MCF 10A (cell line): ENCODE data around the gene MIA2. TPM values are rescaled to one million over a fixed set of nuclear protein-coding genes. Genes with fewer than 3 reads are reported as not detected.
A peak's percentile ranks its signal among the peaks of the same experiment; 100 is the strongest.
"Not testable (repeated sequence)": the region's sequence is repeated elsewhere in the genome, so short reads cannot be mapped to it uniquely, and the experiment has no call there.

Experiments used
- BruUV-seq: library from RNA; stranded (reverse); fragments of 400-500 nt; replicated peaks from 2 replicates; lab custom pipeline; 2021; lab: Mats Ljungman, UMichigan
- CTCF ChIA-PET: fragments of 300-600 bp; sonication (Branson Sonifier 250); formaldehyde crosslinking; extraction: SDS; loops from one replicate; lab custom pipeline; 2021; ENCODE audit warnings: antibody characterized with exemption, inconsistent platforms; lab: Yijun Ruan, JAX
- POLR2A ChIA-PET: fragments of 300-600, 350-650 bp; sonication (Branson Sonifier 250); formaldehyde crosslinking; extraction: SDS; loops from one replicate; lab custom pipeline; 2020; ENCODE audit warnings: antibody characterized with exemption, inconsistent platforms; lab: Yijun Ruan, JAX
- DNase-seq: peaks from one replicate; pipeline ENCODE4 v3.0.0-alpha.2; 2018; ENCODE audit not compliant: unreplicated experiment
- H3K27ac Mint-ChIP-seq: one replicate; pipeline ENCODE4 v1.8.0; 2022; ENCODE audit warnings: mild to moderate bottlenecking, low read depth, mixed read lengths; ENCODE audit not compliant: unreplicated experiment
- H3K27me3 Mint-ChIP-seq: one replicate; pipeline ENCODE4 v1.8.0; 2022; ENCODE audit warnings: mixed read lengths; ENCODE audit not compliant: insufficient read depth, unreplicated experiment
- H3K36me3 Mint-ChIP-seq: one replicate; pipeline ENCODE4 v1.8.0; 2022; ENCODE audit warnings: mild to moderate bottlenecking, moderate library complexity, mixed read lengths; ENCODE audit not compliant: insufficient read depth, unreplicated experiment
- H3K4me1 Mint-ChIP-seq: one replicate; pipeline ENCODE4 v1.8.0; 2022; ENCODE audit warnings: mixed read lengths; ENCODE audit not compliant: insufficient read depth, unreplicated experiment
- H3K4me3 Mint-ChIP-seq: one replicate; pipeline ENCODE4 v1.8.0; 2022; ENCODE audit warnings: mild to moderate bottlenecking, moderate library complexity, mixed read lengths; ENCODE audit not compliant: unreplicated experiment
- H3K9me3 Mint-ChIP-seq: one replicate; pipeline ENCODE4 v1.8.0; 2022; ENCODE audit warnings: mixed read lengths; ENCODE audit not compliant: unreplicated experiment
- CTCF ChIP-seq: fragments of 200-600 bp; IDR thresholded peaks from one replicate; pipeline ENCODE4 v1.8.0; 2022; ENCODE audit warnings: antibody characterized with exemption, mild to moderate bottlenecking; ENCODE audit not compliant: unreplicated experiment
- intact Hi-C: fragments of 100-400 bp; cut with micrococcal nuclease; formaldehyde crosslinking; loops from 2 replicates; pipeline ENCODE4 v1.14.1; 2022
- total RNA-seq: library from RNA; stranded (reverse); gene quantifications from 2 replicates; pipeline ENCODE4 v1.2.3, GENCODE V29; 2022

MIA2 gene
- total RNA-seq, 1 experiment from 2014 or later = 63.2 TPM

- intact Hi-C loops = no loop called here
- ChIA-PET CTCF (no interaction called here), POLR2A (interaction anchor here (0.7 to 1.6 kb wide), 5 partner anchors 31 to 213 kb away, joined by 3 to 5 read pairs (median 3); partner anchors contain the start of genes FBXO33 and PNN)
- Mint-ChIP-seq H3K4me1 (peaks cover 15% of the 10 kb centered on the region), H3K27me3 (no peaks in the 10 kb centered on the region), H3K4me3 (no peak overlapping the region), H3K27ac (peak overlapping the region; percentile 10), H3K36me3 (no peaks in the 10 kb centered on the region), H3K9me3 (no peaks in the 10 kb centered on the region)
- no TSS peak for BruUV-seq
- no peak for TF ChIP-seq CTCF
- DNase-seq = peak; percentile 23
Measured at GRCh38 chr14:39219075-39219499, 14.6 kb upstream of the MIA2 start.

- intact Hi-C loops, BruUV-seq, DNase-seq, H3K27ac Mint-ChIP-seq, H3K36me3 Mint-ChIP-seq, H3K27me3 Mint-ChIP-seq, H3K4me3 Mint-ChIP-seq, H3K9me3 Mint-ChIP-seq: not testable (repeated sequence)
- POLR2A ChIA-PET = interaction anchor here (1.0 kb wide), 1 partner anchor 44 kb away, joined by 4 read pairs; no protein-coding TSS in a partner anchor
- CTCF ChIA-PET = interaction anchor here (0.6 kb wide), 1 partner anchor 21 kb away, joined by 4 read pairs; no protein-coding TSS in a partner anchor
- H3K4me1 Mint-ChIP-seq = peaks cover 15% of the 10 kb centered on the region
Measured at GRCh38 chr14:39220473-39220872, 13.2 kb upstream of the MIA2 start.

- Mint-ChIP-seq H3K36me3 (no peaks in the 10 kb centered on the region), H3K9me3 (no peaks in the 10 kb centered on the region), H3K27me3 (no peaks in the 10 kb centered on the region), H3K4me1 (peaks cover 10% of the 10 kb centered on the region), H3K4me3 (no peak overlapping the region), H3K27ac (no peak overlapping the region)
- DNase-seq = no peak
- ChIA-PET CTCF (no interaction called here), POLR2A (no interaction called here)
- intact Hi-C loops = no loop called here
- BruUV-seq = no TSS peak
- no peak for TF ChIP-seq CTCF
Measured at GRCh38 chr14:39228044-39228443, 5.7 kb upstream of the MIA2 start.

GRCh38 chr14:39228509-39229221 lies 5.0 kb upstream of the MIA2 start:
- Mint-ChIP-seq H3K36me3 (no peaks in the 10 kb centered on the region), H3K27ac (no peak overlapping the region), H3K9me3 (no peaks in the 10 kb centered on the region), H3K4me3 (no peak overlapping the region), H3K27me3 (no peaks in the 10 kb centered on the region), H3K4me1 (peaks cover 12% of the 10 kb centered on the region)
- CTCF ChIA-PET = no interaction called here
- no peak for DNase-seq
- TF ChIP-seq CTCF = no peak
- BruUV-seq = no TSS peak
- intact Hi-C loops = no loop called here
- POLR2A ChIA-PET = no interaction called here
